ENCODE results near the gene SLIT3.

GRCh38 chr5:168808051-168808616 lies 492.8 kb downstream of the SLIT3 start:
- TF ChIP-seq, protein P1, sequence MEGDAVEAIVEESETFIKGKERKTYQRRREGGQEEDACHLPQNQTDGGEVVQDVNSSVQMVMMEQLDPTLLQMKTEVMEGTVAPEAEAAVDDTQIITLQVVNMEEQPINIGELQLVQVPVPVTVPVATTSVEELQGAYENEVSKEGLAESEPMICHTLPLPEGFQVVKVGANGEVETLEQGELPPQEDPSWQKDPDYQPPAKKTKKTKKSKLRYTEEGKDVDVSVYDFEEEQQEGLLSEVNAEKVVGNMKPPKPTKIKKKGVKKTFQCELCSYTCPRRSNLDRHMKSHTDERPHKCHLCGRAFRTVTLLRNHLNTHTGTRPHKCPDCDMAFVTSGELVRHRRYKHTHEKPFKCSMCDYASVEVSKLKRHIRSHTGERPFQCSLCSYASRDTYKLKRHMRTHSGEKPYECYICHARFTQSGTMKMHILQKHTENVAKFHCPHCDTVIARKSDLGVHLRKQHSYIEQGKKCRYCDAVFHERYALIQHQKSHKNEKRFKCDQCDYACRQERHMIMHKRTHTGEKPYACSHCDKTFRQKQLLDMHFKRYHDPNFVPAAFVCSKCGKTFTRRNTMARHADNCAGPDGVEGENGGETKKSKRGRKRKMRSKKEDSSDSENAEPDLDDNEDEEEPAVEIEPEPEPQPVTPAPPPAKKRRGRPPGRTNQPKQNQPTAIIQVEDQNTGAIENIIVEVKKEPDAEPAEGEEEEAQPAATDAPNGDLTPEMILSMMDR (conservative IDR thresholded peaks at IDR 0.05; ENCODE audit: low read depth, low read length): no peak
- no peak for TF ChIP-seq EZH2phosphoT487 (IDR thresholded peaks at IDR 0.05; ENCODE audit: borderline replicate concordance, low read length)
- no peak for TF ChIP-seq EZH2 (IDR thresholded peaks at IDR 0.05; ENCODE audit: low read length, unreplicated experiment)

Measured in PC-3 (cell line).